ENCODE data around the gene USO1.
"Not testable (repeated sequence)": the region's sequence is repeated elsewhere in the genome, so short reads cannot be mapped to it uniquely, and the experiment has no call there.

The USO1 gene

DNA sequence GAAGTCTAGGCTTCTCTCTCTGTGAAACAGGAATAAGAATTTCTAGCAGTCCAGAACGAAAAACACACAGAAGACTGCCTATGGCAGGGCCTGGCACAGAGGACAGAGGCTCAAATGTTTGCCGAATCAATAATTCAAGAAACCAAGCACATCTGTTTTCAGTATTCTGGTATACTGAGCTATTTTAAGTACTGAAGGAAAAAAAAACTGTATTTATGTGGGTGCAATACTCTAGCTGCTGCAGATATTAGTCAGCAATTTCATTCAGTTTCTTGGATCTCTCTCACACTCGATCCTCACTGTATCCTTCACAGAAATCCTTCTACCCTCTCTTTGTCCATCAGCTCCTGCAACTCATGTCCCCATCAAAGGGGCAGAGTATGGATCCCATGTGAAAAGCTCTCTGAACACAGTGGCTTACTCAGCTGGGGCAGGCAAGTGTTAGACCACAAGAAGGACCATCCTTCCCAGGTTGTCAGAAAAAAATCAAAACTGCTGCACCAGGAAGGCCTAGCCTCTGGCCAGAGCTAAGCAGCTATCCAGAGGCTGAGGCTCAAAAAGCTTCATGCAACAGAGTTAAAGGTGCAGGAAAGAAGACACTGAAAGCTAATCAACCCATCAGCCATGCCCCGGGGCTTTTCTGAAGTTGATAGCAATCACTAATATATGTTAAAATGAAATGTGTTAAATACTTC, 9.1 kb upstream of the USO1 start:
- DNase-seq, result no peak

DNA sequence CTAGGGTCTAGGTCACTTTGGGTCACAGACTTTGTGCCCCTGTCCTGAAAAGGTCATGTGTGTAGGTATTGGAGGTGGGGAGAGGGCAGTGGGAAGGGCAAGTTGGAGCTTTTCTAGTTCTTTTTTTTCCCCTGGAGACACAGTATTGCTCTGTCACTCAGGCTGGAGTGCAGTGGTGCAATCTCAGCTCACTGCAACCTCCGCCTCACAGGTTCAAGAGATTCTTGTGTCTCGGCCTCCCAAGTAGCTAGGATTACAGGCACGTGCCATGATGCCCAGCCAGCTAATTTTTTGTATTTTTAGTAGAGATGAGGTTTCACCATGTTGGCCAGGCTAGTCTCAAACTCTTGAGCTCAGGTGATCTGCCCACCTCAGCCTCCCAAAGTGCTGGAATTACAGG, 8.3 kb upstream of the USO1 start:
- not testable (repeated sequence) for DNase-seq

DNA sequence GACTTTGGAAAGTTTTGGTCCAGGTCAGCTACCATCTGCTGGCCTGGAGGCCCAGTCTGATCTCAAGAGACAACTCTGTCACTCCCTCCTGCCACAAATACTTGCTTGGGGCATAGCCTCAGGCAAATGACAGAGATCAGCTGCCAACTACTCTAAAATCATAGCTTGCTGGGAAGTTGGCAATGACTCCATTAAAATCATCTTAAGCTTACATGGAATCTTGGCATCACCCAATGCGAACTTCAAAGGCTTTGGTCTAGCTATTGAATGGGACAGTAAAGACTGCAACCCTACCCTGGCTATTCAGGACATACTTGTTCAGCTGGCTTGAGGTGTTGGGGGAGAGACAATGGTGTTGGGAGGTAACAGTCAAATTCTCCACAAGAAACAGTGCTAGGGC, 7.0 kb upstream of the USO1 start:
- DNase-seq, result no peak

DNA sequence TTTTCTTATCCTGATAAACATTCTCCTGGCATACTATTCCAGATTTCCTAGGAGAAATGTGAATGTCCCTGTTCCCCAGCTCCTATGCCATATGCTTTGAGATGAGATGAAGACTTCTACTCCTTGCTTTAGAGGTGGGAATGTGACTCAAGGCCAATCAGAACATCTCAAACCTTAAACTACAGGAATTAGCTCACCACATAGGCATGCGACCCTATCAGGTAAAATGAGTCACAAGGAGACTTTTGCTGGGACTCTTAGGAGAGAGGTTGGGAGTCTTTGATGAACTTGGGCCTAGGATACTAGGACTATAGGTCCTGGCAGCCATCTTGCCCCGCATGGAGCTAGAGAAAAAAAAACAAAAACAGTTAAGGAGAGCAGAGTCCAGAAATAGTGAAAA, 5.8 kb upstream of the USO1 start:
- no peak for DNase-seq

DNA sequence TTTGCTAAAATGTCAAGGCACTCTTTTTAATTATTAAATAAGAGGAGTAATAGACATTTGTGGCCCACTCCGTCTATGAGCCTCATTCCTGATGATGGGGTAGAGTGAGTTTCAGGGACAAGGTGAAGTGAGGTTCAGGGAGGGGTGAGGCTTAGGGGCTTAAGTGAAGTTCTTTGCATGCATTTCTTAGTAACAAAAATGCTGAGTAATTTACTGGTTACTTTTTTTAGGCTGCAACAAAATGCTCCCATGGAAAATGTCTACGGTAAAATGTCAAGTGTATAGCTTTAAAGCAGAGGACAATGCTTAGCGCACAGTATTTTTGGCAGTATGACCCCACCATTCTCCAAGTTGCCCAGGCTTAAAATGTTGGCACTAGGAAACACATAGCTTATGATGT, 2.0 kb upstream of the USO1 start:
- DNase-seq, result no peak

DNA sequence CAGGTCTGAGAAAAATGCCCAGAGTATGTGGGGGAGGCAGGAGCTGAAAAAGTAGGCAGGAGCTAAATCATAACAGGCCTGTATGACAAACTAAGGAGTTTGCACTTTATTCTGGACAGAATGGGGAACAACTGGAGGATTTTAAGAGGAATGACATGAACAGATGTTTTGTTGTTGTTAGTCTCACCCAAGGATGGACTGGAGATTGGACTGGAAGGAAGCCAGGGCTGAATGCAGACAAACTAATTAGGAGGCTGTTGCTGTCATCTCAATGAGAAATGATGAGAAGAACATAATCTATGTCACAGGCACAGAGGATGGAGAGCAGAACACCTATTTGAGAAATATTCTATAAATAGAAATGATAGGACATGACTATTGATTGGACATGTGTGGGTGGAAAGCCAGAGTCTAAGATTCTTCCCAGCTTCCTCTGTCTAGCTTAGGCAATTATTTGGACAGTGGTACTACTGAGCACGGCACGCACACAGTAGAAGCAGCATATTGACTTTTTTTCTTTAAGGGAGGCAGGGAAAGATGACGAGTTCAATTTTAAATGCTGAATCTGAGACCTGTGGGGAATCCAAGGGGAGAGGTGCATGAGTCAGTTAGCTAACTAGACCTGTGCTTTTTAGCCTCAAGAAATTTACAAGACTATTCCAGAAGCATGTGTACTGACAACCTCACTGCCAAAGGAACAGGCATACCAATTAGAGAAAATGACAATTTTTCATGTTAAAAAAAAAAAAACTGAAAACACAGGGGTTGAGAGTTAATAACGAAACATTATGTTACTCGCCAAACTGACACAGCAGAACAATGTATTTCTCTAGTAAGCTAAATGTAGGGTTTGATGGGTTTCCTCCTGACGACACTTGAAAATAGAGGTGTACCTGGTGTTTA, 963 bp upstream of the USO1 start:
- no peak for DNase-seq

DNA sequence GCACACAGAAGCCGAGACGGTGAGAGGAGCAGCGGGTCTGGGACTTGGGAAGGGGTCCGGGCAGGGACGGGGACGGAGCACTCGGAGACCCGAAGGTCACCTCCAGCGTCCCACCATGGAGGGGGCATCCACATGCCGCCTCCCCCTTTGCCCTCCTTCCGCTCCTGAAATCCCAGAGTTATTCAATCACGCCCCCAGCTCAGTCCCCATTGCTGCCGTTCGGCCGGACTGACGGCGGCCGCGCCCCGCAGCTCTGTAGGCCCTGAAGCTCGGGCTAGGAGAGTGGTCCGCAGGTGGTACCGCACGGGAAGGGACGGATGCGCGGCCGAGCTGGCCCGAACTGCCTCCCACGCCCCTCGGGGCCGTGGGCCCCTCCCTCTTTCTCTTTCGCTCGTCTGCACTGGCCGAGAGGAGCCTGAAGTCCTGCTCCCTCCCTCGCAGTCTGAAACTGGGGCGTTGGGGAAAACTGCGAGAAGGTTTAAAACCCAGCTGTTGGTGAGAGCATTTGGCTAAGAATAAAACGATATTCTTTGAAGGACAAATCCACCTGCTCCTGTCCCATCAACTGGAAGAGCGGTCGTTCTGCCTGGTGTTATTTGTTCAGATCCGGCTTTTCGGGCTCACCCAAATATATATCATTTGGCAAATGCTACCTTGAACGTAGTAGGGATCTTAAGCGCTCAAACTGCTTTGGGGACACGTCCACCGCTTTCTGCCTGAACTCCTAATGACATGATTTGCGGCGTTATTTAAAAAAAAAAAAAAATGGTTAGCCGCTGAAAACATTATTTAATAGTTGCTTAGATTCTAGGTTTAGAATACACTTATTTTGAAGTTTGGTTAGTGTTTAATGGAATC, 719 bp downstream of the USO1 start:
- DNase-seq, result peak; percentile 37 to 68

DNA sequence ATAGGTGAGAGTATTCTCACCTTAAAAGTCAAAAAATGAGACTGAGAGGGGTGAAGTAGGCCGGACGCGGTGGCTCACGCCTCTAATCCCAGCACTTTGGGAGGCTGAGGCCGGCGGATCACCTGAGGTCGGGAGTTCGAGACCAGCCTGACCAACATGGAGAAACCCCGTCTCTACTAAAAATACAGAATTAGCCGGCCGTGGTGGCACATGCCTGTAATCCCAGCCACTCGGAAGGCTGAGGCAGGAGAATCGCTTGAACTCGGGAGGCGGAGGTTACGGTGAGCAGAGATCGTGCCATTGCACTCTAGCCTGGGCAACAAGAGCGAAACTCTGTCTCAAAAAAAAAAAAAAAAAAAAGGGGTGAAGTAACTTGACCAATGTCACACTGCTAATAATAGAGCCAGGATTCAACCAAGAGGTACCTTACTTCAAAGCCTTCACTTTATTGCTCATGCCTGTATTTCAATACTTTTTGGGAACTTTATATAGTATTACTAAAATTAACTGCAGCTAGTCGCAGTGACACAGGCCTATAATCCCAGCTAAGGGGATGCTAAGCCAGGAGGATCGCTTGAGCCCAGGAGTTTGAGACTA, 1.7 kb downstream of the USO1 start:
- DNase-seq, result not testable (repeated sequence)

DNA sequence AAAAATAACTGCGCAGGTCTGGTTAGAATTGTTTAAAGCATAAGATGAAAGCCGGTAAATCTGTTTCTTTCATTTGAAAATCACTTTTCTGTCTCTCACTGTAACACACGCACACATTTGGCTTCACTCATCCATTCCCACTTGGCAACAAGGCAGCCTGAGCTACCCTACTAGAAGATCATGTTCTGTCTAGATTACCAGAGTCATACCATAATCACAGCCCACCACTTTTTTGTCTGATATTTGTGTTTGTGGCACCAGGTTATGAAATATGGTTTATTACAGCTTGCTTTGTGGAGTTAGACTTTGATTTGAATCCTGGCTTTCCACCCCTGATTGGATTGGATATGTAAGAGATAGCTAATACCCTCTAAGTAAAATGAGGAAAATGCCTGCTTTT, 2.2 kb downstream of the USO1 start:
- DNase-seq, result no peak

DNA sequence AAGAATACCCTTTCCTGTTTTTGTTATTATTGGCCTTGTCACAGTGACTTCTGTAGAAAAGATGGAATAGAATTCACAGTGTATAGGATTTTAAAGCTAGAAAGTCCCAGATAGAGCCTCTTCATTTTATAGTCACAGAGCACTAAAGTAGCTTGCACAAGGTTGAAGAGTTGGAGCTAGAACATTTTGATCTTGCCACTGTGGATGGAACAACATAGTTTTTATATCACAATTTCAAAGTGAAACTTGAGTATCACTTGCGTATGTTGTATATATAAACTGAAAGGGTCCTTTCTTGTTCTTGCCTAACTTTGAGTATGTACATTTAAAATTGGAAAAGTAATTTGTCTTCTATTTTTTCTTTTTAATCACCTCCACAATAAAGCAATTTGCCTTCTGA, 2.7 kb downstream of the USO1 start:
- no peak for DNase-seq

DNA sequence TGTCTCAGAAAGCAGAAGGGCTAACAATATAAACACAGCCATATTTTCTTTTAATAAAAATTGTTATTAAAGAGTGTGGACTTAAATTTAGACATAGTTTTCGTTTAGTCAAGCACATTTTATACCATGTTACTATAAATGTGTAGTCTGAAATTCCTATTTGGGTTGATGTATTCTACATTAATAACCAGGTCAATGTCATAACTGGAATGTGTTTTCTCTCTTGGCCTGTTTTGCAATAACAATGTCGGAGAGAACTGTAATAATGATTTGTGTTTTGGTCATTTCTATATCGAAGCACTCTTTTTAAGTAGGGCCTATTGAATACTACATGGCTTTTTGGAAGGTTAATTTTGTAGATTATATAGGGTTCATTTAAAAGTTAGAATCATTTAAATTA, 5.5 kb downstream of the USO1 start:
- DNase-seq, result no peak

DNA sequence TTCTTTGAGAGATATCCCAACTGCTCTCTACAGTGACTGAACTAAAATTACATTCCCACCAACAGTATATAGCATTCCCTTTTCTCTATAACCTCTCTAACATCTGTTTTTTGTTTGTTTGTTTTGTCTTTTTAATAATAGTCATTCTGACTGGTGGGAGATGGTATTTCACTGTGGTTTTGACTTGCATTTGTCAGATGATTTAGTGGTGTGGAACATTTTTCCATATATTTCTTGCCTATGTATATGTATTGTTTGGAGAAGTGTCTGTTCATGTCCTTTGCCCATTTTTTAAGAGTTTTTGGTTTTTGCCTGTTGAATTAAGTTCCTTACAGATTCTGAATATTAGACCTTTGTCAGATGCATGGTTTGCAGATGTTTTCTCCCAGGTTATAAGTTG, 9.0 kb downstream of the USO1 start:
- DNase-seq, result no peak

DNA sequence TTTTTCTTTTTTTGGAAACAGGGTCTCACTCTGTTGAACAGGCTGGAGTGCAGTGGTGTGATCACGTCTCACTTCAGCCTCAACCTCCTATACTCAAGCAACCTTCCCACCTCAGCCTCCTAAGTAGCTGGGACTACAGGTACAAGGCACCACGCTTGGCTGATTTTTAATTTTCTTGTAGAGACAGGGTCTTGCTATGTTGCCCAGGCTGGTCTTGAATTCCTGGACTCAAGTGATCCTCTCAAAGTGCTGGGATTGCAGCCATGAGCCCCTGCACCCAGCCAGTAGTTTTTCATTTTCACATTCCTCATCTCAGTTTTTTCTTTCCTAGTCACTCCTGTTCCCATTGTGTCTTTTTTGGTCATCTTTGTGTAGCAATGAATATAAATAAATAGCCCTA, 11.1 kb downstream of the USO1 start:
- no peak for DNase-seq

DNA sequence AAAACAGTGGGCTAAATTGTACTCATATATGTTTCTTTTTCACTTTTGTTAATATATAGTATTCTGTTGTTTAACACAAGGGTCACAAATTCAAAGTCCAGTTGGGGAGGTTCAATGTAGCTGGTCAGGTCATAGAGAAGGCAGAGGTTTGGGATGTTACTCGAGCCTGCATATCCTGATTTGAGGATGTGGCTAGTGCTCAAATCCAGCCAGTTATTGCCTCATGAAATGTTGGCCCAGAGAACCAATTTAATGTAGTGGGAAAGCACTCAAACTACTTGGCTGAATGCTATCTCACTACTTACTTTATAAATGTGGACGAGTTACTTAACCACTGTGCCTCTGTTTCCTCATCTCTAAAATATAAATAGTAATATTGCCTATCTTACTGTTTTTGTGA, 12.5 kb downstream of the USO1 start:
- no peak for DNase-seq

DNA sequence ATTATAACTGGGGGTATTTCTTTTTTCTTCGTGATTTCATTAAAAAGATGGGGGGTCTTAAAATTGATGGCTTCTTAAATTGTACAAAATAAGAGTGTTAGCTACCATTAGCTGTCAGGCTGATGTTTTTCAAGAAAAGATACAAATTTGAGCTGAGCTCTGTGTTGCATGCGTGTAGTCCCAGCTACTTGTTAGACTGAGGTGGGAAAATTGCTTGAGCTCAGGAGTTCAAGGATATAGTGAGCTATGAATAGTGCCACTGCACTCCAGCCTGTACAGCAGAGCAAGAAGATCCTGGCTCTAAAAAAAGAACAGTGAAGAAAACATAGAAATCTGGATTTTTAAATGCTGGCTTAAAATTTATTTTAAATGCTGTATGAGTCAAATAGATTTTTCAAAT, 13.0 kb downstream of the USO1 start:
- DNase-seq, result no peak

DNA sequence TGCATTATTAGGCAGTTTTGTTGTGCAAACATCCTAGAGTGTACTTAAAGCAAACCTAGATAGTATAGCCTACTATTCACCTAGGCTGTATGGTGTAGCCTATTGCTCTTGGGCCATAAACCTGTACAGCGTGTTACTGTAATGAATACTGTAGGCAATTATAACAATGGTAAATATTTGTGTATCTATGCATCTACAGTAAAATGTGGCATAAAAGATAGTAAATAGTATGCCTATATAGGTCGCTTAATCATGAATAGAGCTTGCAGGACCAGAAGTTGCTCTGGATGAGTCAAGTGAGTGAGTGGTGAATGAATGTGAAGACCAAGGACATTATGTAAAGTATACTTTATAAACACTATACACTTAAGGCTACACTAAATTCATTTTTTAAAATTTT, 16.6 kb downstream of the USO1 start:
- DNase-seq, result no peak

DNA sequence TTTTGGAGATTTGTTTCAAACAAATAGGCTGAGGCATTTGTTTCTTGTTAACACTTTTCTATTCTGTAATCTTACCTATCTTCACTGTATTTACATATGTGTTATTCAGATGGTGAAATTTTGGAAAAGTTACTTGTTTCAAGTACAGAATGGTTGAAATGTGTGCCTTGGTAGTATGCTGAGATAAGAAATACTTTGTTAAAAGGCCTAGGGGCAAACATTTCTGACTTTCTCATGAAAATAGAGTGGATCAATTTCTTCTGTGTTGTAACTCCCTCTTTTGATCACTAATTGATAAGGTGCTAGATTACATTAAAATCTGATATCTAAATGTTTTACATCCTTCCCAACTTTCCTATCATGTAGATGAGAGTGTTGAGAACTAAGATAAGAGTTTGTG, 18.1 kb downstream of the USO1 start:
- no peak for DNase-seq

DNA sequence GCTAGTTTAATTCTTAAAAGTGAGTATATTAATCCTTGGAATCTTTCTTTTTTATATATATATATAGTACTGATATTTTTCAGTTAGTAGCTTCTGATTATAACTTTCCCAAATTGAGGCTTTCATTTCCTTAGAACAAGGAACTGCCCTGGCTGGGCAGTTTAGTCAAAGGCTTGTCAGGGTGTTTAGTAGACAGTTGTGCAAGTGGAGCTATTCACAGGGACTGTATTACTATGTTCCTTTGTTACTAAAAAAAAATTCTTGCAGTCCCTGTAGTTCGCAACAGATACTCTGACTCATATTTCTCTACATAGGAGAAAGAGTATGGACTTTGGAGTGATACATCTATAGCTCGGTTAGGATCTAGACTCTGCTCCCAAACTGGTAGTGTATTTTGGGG, 20.8 kb downstream of the USO1 start:
- no peak for DNase-seq

DNA sequence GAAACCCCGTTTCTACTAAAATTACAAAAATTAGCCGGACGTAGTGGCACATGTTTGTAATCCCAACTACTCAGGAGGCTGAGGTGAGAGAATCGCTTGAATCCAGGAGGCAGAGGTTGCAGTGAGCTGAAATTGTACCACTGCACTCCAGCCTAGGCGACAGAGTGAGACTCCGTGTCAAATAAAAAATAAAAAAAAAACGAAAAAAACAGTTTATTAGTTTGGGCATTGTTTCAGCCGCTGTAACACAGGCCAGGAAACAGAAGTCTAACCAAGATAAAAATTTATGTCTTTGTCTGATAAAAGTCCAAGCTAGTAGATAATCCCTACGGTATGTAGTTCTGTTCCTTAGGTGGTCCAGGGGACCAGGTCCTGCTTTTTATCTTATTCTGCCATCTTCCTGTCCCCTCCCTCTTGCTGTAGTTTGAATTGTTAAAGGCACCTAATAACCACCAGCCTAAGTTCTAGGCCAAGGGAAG, 21.4 kb downstream of the USO1 start:
- no peak for DNase-seq

DNA sequence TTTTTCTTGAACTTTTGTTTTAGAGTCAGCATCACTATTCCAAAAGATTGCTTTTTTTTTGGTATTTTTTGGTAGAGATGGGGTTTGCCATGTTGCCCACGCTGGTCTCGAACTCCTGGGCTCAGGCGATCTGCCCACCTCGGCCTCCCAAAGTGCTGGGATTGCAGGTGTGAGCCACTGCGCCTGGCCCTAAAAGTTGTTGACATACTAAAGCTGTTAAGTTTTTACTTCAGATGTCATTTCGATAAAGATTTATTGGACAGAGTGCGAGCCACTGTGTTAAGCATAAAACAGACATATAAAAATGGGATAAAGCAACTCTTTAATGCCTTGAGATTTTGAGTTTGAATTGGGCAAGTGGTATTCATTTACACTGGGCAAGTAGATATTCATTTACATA, 28.3 kb downstream of the USO1 start:
- DNase-seq, result no peak

DNA sequence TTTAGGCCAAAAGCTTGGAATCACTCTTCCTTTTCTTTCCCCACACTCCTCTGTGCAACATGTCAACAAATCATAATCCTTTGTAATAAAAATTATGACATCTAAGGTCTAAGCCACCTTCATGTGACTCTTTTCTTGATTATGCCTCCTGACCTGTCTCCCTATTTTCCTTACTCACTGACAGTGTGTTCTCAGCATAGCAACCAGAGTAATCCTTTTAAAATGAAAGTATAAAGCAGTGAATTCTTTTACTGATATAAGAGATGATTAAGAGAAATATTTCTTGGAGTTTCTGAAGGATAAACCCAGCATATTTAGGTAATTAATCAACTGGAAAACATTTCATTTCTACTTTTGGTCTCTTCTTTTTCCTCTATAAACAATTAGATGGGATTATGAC, 44.7 kb downstream of the USO1 start:
- no peak for DNase-seq

DNA sequence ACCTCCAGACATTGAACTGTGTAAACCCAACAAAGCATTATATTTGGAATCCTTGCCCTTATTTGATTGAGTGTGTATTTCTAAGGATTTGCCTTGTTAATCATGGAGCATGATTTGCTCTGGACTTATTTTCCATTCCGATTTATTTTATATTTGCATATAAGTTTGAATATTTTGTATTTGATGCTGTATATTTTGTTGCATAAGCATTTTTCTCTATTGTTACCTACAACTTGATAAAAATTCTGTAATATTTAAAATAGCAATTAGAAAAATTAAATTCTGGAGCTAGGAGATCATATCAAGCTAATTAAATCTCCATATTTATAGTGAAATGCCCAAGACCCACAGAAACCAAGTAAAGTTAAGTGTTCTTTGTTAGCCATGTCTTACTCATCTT, 47.2 kb downstream of the USO1 start:
- DNase-seq, result no peak

DNA sequence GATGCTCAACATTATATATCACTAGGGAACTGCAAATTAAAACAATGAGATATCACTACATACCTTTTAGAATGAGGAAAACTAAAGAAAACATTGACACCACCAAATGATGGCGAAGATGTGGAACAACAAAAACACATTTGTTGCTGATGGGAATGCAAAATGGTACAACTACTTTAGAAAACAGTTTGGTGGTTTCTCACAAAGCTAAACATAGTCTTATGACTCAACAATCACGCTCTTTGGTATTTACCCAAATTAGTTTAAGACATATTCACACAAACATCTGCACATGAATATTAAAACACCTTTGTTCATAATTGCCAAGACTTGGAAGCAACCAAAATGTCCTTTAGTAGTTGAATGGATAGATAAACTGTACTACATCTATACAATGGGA, 53.2 kb downstream of the USO1 start:
- DNase-seq, result no peak
